ENCODE results near the gene EDC4.
"Not testable (repeated sequence)": the region's sequence is repeated elsewhere in the genome, so short reads cannot be mapped to it uniquely, and the experiment has no call there.

Gene EDC4

DNA sequence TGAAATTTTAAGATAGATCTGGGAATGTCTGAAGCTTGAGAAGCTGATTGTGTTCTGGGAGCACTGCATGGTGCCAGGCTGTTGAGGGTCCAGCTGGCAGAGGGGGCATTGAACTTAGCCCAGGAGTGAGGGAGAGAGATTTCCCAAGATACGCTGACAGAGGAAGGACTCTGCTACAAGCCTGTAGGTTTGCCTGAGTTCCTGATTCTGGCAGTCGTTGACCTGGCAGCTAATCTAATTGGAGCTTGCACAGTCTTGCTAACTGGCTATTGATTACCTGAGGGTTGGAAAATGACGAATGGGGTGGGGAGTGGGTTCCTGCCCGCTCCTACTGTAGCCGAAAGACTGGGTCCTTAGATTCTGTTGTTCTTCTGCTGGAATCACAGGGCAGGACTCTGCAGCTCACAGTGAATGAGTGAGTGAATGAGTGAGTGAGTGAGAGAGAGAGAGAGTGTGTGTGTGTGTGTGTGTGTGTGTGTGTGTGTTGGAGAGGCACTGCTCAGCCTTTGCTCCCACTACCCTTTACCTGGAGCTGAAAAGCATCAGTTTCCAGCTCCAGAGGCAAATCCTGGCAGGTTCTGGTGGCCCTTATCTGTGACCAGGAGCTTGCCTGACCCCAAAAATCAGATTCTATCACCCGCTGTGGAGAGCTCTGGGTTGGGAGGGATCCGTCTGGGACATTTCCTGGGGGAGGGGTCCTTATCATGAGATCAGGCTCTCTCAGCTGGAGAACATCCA lies 42.1 kb downstream of the EDC4 start:
- no peak for DNase-seq (ENCODE audit: low spot score)

DNA sequence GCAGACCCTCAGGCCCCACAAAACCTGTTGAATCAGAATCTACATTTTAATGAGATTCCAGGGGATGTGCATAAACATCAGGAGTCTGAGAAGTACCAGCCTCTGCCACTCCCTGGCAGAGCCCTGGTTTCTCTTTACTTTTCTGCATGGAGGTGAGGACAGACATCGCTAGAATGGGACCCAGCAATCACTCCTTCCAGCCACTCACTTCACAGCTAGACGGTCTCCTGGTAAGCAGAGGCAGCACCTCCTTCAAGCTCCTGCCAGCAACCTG lies 42.6 kb downstream of the EDC4 start:
- not testable (repeated sequence) for DNase-seq (ENCODE audit: low spot score)

DNA sequence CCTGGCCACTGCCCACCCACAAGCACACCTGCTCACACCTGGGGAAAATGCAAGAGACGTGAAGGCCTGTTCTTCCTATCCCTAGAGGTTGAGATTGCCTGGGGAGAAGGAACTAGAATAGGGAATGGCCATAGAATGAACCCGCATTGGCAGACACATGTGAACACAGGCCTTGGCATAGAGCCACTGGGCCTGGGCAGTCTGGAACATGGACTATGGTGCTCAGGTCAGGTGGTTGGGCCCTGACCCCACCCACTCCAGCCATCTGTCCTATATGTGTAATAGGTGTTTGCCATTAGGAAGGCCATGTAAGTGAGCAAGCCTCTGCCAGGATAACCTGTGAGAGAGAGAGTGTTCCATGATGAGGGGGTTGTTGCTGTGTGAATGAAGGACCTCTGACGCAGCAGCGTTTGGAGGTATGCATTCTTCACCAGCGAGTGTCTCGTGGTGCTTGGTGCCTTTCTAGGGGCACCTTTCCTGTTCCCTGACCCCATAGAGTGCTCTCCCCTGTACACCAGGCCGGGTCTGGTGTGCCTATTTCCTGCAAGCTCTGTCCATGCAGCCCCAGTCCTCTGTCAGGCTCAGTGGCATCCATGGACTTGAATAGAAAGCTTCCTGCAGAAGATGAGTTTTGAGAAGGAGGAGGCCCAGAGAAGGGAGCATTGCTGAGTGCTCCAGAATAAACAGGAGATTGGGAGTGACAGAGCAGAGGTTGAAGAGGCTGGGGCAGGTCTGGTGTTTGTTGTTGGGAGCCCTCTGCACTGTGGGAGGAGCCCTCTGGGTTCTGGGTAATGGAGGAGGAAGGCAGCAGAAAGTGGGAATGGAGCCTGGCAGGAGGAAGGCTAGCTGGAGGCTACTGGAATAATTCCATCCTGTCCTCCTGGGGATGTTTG lies 43.2 kb downstream of the EDC4 start:
- DNase-seq (ENCODE audit: low spot score) = no peak

DNA sequence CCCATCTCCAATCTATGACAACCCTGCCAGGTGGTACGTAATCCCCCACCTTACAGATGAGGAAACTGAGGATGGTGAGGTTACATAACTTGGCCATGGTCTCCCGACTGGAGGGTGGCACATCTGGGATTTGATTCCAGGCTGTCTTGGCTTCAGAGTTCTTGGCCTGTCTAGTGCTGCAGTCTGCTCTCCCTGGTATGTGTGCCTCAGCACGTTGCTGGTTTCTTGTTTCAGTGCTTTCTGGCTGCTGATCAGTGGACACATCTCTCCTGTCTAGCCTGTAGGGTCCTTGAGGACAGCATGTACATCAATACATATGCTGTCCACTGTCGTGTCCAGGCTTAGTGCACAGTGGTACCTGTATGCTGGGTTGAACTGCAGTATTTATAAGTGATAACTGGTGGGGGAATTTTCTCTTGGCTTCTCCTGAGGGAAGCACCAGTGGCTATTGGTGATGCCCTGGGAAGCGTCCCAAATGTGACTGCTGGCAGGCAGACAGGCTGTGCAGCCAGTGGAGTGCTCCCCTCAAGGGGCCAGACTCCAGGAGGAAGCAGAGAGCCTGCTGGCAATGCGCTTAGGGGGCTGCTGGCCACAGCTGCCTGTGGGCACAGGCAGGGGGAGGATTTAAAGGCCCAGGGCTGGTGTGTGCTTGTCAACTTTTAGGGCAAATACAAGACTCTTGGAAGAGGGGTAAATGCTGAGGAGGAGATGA lies 44.4 kb downstream of the EDC4 start:
- no peak for DNase-seq (ENCODE audit: low spot score)

DNA sequence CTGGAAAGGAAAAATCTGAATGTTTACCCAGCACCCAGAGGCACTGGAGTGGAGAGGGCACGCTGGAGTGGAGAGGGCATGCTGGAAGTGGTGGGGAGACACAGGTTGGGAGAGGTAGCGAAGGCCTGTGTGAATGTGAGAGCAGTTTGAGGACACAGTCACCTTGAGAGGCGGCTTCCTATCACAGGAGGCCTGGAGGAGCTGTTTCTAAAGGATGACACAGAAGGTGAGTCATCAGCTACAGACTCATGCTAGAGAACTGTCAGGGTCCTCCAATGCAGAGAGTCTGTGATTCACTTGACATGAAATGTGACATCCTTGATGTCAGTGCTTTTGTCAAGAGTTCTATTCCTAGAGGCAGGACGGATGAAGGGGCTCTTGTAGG lies 45.0 kb downstream of the EDC4 start:
- DNase-seq (ENCODE audit: low spot score) = no peak

DNA sequence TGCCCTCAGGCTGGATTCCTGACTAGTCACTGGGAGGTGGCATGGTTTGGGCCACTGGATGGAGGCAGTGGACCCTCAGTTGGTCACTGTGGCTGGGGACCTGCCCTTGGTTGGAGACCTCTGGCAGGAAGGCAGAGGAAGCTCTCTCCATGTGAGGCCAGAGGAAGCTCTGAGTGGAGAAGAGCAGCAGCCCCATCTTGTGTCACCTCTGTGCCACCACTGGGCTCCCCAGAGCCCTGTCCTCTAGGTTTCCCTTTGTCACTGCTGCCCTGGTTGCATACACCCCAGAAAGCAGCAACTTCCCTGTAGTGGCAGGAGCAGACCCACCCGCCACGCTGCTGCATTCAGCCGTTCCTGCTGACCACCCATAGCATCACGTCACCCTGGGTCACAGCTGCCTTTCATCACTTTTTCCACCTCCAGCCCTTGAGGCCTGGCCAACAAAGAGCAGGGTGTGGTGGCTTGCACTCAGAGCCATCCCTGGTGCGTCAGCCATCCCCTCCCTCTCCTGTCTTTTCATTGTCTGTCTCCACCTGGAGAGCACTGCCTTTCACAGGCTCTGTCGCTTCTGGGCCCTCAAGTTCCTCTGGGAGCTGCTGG lies 46.9 kb downstream of the EDC4 start:
- no peak for DNase-seq (ENCODE audit: low spot score)

DNA sequence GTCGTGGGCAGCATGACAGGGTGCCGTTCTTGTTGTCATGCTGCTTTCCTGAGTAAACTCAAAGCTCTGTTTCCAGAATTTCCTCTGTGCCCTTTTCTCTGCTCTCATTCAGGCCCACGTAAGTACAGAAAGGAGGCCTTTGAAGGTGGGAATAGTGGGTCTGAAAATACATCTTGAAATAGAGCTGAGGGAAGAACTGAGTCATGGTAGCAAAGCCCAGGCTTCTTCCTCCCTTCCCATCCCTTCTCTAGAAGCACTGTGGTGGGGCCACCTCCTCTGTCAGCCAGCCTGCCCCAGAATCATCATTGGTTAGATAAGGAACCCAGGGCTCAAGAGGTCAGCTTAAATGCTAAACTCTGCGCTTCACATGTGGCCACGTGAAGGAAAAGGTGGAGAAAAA lies 49.4 kb downstream of the EDC4 start:
- DNase-seq (ENCODE audit: low spot score) = no peak

DNA sequence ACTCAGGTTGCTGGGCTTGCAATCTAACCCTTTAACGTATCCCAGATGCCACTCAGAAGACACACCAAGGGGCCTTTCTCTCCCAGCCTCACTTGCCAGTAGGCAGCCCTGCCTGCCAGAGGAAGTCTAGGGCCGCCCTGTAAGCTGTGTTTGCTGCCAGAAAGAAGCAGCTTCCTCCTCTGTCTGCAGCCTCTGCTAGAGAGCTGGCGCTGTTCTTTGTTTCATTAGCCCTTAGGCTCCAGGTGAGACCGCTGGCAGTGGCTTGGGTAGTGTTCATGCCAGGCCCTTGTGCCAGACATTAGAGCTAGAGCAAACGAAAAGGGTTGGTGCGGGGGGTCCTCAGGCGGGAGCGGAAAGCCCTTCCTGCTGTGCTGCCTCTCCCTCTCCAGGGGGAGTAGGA lies 49.9 kb downstream of the EDC4 start:
- DNase-seq (ENCODE audit: low spot score) = no peak

DNA sequence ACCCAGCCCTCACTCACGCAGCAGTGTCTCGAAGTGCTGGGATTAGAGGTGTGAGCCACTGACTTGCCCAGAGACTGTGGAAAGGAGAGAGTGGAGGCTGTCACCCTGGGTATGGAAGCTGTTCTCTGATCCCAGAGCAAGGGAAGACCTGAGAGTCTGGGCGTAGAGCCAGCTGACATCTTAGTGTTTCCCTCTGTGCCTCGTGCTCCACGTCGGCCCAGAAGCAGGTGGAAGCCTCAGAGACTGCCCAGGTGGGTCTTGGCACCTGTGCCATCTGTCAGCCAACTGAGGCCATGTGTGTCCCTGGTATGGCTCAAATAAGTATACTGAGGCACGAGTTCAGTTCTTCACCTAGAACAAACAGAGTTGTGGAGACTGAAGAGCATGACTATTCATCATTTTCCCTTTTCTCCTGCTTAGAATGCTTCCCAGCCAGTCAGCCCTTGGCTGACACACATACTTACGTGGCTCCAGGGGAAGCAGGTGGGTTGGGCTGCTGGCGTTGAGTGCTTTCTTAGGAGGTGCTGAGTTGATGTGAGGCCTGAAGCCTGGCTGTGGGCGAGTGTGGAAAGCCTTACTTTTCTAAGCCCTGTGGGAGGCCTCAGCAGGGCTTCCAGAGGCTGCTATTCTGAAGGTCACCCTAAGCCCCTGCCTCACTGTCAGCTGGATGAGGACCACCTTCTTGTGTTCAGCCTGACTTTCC lies 50.7 kb downstream of the EDC4 start:
- peak; percentile 71 for DNase-seq (ENCODE audit: low spot score)

DNA sequence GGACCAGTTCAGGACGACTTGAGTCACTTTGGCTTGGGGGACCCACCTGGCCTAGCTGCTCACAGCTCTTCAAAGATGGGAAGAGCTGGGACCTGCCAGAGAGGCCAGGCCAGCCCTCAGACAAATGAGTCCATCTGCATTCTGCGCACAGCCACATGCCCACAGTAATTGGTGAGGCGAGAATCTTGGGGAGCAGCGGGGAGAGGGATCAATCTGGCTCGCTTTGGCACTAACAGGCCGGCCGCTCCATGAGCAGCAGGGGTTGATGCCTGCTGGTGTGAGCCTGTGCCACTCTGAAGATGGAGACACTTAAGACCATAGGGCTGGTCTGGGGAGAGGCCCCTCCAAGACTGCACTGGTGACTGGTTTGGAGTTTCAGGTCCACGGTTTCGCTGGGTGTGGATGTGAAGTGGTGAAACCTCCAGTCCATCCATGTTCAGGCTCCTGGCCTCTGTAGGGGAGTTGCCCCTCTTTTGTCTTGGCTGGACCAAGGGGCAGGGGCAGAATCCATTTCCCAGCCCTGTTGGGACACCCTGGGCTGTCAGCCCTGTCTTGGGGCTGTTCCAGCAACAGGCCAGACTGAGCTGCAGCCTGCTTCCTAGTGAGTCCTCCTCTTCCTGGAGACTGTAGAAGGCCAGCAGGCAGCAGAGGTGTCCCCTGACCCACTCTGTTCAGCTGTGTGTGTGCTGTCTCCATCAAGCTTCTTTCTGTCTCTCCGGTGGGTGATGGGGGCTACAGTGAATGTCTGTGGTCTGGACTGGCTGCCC lies 51.5 kb downstream of the EDC4 start:
- DNase-seq (ENCODE audit: low spot score) = no peak

DNA sequence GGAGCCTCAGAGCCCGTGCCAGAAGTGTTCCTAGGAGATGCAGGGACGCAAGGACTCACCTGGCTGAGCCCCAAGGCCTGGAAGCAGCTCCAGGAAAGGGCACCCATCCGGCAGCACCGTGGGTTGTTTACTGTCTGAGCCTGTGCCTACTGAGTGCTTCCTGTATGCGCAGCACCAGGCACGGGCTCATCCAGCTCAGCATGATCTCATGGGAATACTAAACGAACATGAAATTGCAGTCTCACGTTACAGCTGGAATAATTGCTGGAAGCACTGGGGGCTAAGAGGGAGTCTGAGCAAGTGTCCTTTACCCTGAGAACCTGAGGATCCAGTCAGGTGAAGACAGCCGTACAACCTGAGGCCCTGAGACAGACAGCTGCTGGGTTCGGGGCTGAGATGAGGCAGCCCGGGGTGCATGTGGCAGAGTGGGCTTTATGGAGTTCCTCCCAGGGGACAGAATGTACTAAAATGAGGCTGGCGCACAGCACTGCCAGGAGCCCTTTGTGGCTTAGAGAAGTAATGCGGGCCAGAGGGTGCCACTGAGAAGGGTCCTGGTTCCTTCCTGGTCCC lies 53.4 kb downstream of the EDC4 start:
- no peak for DNase-seq (ENCODE audit: low spot score)

DNA sequence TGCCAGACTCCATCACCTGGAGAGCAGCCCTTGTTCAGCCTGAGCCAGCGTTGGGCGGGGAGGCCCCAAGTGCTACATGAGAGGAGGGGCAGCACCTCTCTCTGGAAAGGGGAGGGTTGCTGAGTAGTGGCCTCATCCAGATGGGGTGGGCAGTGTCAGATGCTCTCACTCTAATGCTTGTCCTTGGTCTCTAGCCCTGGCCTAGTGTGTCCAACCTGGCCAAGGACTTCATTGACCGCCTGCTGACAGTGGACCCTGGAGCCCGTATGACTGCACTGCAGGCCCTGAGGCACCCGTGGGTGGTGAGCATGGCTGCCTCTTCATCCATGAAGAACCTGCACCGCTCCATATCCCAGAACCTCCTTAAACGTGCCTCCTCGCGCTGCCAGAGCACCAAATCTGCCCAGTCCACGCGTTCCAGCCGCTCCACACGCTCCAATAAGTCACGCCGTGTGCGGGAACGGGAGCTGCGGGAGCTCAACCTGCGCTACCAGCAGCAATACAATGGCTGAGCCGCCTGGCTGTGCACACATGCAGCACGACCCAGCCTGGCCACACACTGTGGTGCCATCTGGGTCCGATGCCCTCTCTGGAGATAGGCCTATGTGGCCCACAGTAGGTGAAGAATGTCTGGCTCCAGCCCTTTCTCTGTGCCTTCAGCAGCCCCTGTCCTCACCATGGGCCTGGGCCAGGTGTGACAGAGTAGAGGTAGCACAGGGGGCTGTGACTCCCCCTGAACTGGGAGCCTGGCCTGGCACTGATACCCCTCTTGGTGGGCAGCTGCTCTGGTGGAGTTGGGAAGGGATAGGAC lies 54.5 kb downstream of the EDC4 start:
- DNase-seq (ENCODE audit: low spot score) = peak; percentile 71

DNA sequence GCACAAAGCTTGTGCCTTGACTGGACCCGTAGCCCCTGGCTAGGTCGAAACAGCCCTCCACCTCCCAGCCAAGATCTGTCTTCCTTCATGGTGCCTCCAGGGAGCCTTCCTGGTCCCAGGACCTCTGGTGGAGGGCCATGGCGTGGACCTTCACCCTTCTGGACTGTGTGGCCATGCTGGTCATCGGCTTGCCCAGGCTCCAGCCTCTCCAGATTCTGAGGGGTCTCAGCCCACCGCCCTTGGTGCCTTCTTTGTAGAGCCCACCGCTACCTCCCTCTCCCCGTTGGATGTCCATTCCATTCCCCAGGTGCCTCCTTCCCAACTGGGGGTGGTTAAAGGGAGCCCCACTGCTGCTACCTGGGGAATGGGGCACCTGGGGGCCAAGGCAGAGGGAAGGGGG lies 55.3 kb downstream of the EDC4 start:
- DNase-seq (ENCODE audit: low spot score) = no peak

DNA sequence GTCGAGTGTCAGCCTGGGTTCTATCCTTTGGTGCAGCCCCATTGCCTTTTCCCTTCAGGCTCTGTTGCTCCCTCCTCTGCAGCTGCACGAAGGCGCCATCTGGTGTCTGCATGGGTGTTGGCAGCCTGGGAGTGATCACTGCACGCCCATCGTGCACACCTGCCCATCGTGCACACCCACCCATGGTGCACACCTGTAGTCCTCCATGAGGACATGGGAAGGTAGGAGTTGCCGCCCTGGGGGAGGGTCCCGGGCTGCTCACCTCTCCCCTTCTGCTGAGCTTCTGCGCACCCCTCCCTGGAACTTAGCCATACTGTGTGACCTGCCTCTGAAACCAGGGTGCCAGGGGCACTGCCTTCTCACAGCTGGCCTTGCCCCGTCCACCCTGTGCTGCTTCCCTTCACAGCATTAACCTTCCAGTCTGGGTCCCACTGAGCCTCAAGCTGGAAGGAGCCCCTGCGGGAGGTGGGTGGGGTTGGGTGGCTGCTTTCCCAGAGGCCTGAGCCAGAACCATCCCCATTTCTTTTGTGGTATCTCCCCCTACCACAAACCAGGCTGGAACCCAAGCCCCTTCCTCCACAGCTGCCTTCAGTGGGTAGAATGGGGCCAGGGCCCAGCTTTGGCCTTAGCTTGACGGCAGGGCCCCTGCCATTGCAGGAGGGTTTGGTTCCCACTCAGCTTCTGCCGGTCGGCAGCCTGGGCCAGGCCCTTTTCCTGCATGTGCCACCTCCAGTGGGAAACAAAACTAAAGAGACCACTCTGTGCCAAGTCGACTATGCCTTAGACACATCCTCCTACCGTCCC lies 55.9 kb downstream of the EDC4 start:
- peak; percentile 83 for DNase-seq (ENCODE audit: low spot score)

DNA sequence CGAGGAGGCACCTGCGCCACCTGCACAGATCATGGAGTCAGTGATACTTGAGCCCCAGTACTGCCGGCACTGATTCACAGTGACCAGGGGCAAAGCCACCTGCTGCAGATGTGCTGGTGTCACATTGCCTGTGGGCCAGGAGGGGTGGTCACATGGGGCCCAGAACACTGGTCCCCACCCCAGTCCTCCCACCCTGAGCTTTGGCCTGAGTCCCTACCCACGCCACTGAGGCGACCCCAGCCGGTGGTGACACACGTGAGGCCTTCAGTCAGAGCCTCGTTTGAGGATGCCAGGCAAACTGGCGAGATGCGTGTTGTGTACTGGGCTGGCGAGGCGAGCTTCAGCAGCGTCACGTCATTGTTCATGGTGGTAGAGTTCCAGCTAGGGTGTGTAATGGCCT lies 57.3 kb downstream of the EDC4 start:
- DNase-seq (ENCODE audit: low spot score) = no peak

DNA sequence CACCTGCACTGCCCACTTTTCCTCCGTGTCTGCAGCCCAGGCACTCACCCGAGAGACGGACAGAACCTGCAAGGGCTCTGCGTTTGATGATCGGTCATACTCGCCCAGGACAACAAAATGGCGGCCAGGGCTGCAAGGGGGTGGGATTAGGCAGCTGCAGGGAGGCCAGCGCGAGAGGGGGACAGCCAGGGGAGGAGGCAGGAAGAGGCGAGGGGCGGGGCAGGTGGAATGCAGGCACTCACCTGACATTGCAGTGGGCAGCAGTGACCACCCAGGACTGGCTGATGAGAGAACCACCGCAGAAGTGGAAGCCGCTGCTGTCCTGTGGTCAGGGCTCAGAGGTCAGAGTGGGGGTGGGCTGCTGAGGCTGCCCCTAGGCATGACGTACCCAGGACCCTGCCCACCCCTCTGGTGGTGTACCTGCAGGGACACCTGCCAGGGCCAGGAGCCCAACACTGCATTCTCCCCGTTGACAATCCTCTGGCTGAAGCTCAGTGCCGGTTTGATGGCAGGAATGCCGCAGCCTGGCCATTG lies 57.9 kb downstream of the EDC4 start:
- DNase-seq (ENCODE audit: low spot score) = no peak

Measured in cerebellar cortex (tissue), 1 donor.